Keratinocyte (primary cell): Measurements from ENCODE around the gene NFE2L1. TPM values are rescaled to one million over a fixed set of nuclear protein-coding genes. Genes with fewer than 3 reads are reported as not detected.

Source experiments
- DNase-seq: peaks from one replicate; pipeline ENCODE4 v3.0.0-alpha.2; 2011; ENCODE audit warnings: low read depth, missing footprints, low spot score
- FAIRE-seq: peaks from 2 replicates; lab custom pipeline; 2011; peaks lifted over from hg19 to GRCh38; lab: Jason Lieb, UNC
- H2AFZ ChIP-seq: 2 replicates; pipeline ENCODE4 v1.6.0; 2012; ENCODE audit warnings: low read length, control low read depth, inconsistent platforms; ENCODE audit not compliant: control insufficient read depth
- H3K27ac ChIP-seq: 2 replicates; pipeline ENCODE4 v1.5.1; 2011; ENCODE audit warnings: low read length; ENCODE audit not compliant: control insufficient read depth, insufficient read depth
- H3K27me3 ChIP-seq: 3 replicates; pipeline ENCODE4 v1.6.0; 2011; ENCODE audit warnings: low read length; ENCODE audit not compliant: control insufficient read depth, insufficient read depth; ENCODE audit errors: extremely low read depth
- H3K36me3 ChIP-seq, 2 experiments: 2 replicates in 1 of 2; 3 replicates in 1 of 2; pipeline ENCODE4 v1.5.1; 2011; ENCODE audit warnings: low read length in 2 of 2, mild to moderate bottlenecking in 1 of 2; ENCODE audit not compliant: control insufficient read depth in 2 of 2, insufficient read depth in 2 of 2; ENCODE audit errors: extremely low read depth in 1 of 2
- H3K4me1 ChIP-seq: 3 replicates; pipeline ENCODE4 v1.5.1; 2011; ENCODE audit warnings: low read length; ENCODE audit not compliant: control insufficient read depth, insufficient read depth; ENCODE audit errors: extremely low read depth
- H3K4me2 ChIP-seq: 3 replicates; pipeline ENCODE4 v1.6.0; 2011; ENCODE audit warnings: low read depth, low read length; ENCODE audit not compliant: control insufficient read depth, insufficient read depth; ENCODE audit errors: extremely low read depth
- H3K4me3 ChIP-seq, 3 experiments: fragments of 200-600 bp in 1 of 3; sonication (generic) in 1 of 3; 2 replicates in 2 of 3; 3 replicates in 1 of 3; pipeline ENCODE4 v1.5.1; 2011 to 2016; ENCODE audit warnings: low read length in 3 of 3, mild to moderate bottlenecking in 3 of 3, control low read depth in 2 of 3, inconsistent platforms in 1 of 3, low read depth in 1 of 3, mixed read lengths in 1 of 3, mixed run types in 1 of 3, moderate library complexity in 1 of 3; ENCODE audit not compliant: control insufficient read depth in 2 of 3, insufficient read depth in 2 of 3; ENCODE audit errors: extremely low read depth in 1 of 3
- H3K79me2 ChIP-seq: 2 replicates; pipeline ENCODE4 v1.6.0; 2012; ENCODE audit warnings: low read length; ENCODE audit not compliant: control insufficient read depth, insufficient read depth
- H3K9ac ChIP-seq: 3 replicates; pipeline ENCODE4 v1.6.0; 2011; ENCODE audit warnings: low read length; ENCODE audit not compliant: control insufficient read depth, insufficient read depth; ENCODE audit errors: extremely low read depth
- H3K9me1 ChIP-seq: 3 replicates; pipeline ENCODE4 v1.6.0; 2011; ENCODE audit warnings: low read length; ENCODE audit not compliant: control insufficient read depth, insufficient read depth; ENCODE audit errors: extremely low read depth
- H3K9me3 ChIP-seq: 2 replicates; pipeline ENCODE4 v1.5.1; 2012; ENCODE audit warnings: low read depth, low read length; ENCODE audit not compliant: control insufficient read depth
- H4K20me1 ChIP-seq: 3 replicates; pipeline ENCODE4 v1.6.0; 2011; ENCODE audit warnings: low read length; ENCODE audit not compliant: control insufficient read depth, insufficient read depth; ENCODE audit errors: extremely low read depth
- CTCF ChIP-seq, 3 experiments: IDR thresholded peaks in 1 of 3; conservative IDR thresholded peaks in 1 of 3; optimal IDR thresholded peaks in 1 of 3; 2 replicates in 2 of 3; 3 replicates in 1 of 3; pipeline versions ENCODE3 to v1.5.1; 2011; ENCODE audit warnings: low read length in 3 of 3, mild to moderate bottlenecking in 3 of 3, moderate library complexity in 2 of 3, control low read depth in 1 of 3, inconsistent platforms in 1 of 3; ENCODE audit not compliant: insufficient read depth in 2 of 3; ENCODE audit errors: extremely low read depth in 1 of 3
- EZH2 ChIP-seq: IDR thresholded peaks from one replicate; pipeline ENCODE4 v1.6.1; 2012; ENCODE audit warnings: inconsistent platforms, mild to moderate bottlenecking, low read length, moderate library complexity
- dilution Hi-C: fragments of 300-500 bp; cut with MboI; formaldehyde crosslinking; loops from one replicate; pipeline ENCODE4 v1.7.0; 2020; ENCODE audit warnings: low sequenced_read_pairs; ENCODE audit not compliant: extremely low pct_ligation_motif_present
- polyA plus RNA-seq, 5 experiments: library from polyadenylated mRNA; depleted of rRNA in 3 of 5; stranded (reverse) in 3 of 5; stranded (forward) in 1 of 5; unstranded in 1 of 5; fragments of >200 nt; gene quantifications; 1 replicate in 1 of 5; 2 replicates in 3 of 5; 3 replicates in 1 of 5; pipeline versions ENCODE4 v1.2.1 to v1.2.3, GENCODE V29; 2011 to 2012; ENCODE audit warnings: missing spikeins in 2 of 5, low read depth in 1 of 5, low replicate concordance in 1 of 5

The NFE2L1 gene
- polyA plus RNA-seq, 1 donor (not counting 4 experiments of a cell fraction or from before 2014, with no cell fraction given): 208 TPM

- Histone ChIP-seq H3K79me2 (peaks cover 49% of the 10 kb centered on the region), H4K20me1 (peaks cover 6% of the 10 kb centered on the region), H3K9me3 (no peaks in the 10 kb centered on the region), H3K4me1 (peaks cover 19% of the 10 kb centered on the region), H3K4me2 (no peak overlapping the region), H3K9me1 (peaks cover 2% of the 10 kb centered on the region), H3K36me3 (peaks cover 56 to 69% of the 10 kb centered on the region in 2 experiments), H2AFZ (no peak overlapping the region), H3K9ac (no peak overlapping the region), H3K27me3 (no peaks in the 10 kb centered on the region), H3K4me3 (no peak overlapping the region), H3K27ac (no peak overlapping the region)
- FAIRE-seq (no peak), DNase-seq (no peak)
- dilution Hi-C loops: no loop called here
- TF ChIP-seq EZH2 (no peak), CTCF (optimal IDR thresholded peaks at IDR 0.05 in 1 of 3, IDR thresholded peaks at IDR 0.05 in 1 of 3, conservative IDR thresholded peaks at IDR 0.05 in 1 of 3; ENCODE audit: extremely low read depth in 1 of 3, insufficient read depth in 2 of 3, low read length in 3 of 3) (no peak)
These were observed 11.0 kb downstream of the NFE2L1 start for GRCh38 chr17:48059125-48059668.

GRCh38 chr17:48060249-48060648 lies 12.1 kb downstream of the NFE2L1 start:
- Histone ChIP-seq H3K27me3 (no peaks in the 10 kb centered on the region), H2AFZ (no peak overlapping the region), H3K9ac (no peak overlapping the region), H3K4me2 (no peak overlapping the region), H3K36me3 (peaks cover 56 to 73% of the 10 kb centered on the region in 2 experiments), H4K20me1 (peaks cover 6% of the 10 kb centered on the region), H3K27ac (no peak overlapping the region), H3K9me1 (peaks cover 2% of the 10 kb centered on the region), H3K4me1 (peaks cover 13% of the 10 kb centered on the region), H3K9me3 (no peaks in the 10 kb centered on the region), H3K79me2 (peaks cover 44% of the 10 kb centered on the region), H3K4me3 (no peak overlapping the region)
- FAIRE-seq (no peak), DNase-seq (no peak)
- dilution Hi-C loops: no loop called here
- no peak for TF ChIP-seq EZH2
- no peak for TF ChIP-seq CTCF (optimal IDR thresholded peaks at IDR 0.05 in 1 of 3, IDR thresholded peaks at IDR 0.05 in 1 of 3, conservative IDR thresholded peaks at IDR 0.05 in 1 of 3; ENCODE audit: extremely low read depth in 1 of 3, insufficient read depth in 2 of 3, low read length in 3 of 3)
